HepG2 (cell line): ENCODE data around the gene FBLN5. TPM values are rescaled to one million over a fixed set of nuclear protein-coding genes. Genes with fewer than 3 reads are reported as not detected.

ENCODE experiments used
- ATAC-seq: fragments of 200-7000 bp; cut with Tn5 transposase; 3 replicates; pipeline ENCODE4 v1.9.1; 2020; ENCODE audit warnings: mild to moderate bottlenecking, moderate library complexity
- BruUV-seq: library from RNA; stranded (reverse); fragments of 400-500 nt; replicated peaks from 2 replicates; lab custom pipeline; 2021; lab: Mats Ljungman, UMichigan
- CTCF ChIA-PET: fragments of 300-600 bp; formaldehyde crosslinking; extraction: SDS; loops from one replicate; lab custom pipeline; 2021; ENCODE audit warnings: low total read pairs, inconsistent platforms, low intra/inter-chr PET ratio; lab: Yijun Ruan, JAX
- POLR2A ChIA-PET: fragments of 350-600 bp; sonication (Branson Sonifier 250); formaldehyde crosslinking; loops from one replicate; lab custom pipeline; 2020; ENCODE audit warnings: antibody characterized with exemption, inconsistent platforms; lab: Yijun Ruan, JAX
- DNase-seq: peaks from one replicate; pipeline ENCODE4 v3.0.0-alpha.2; 2015; ENCODE audit warnings: low spot score
- FAIRE-seq: peaks from 3 replicates; lab custom pipeline; 2011; peaks lifted over from hg19 to GRCh38; lab: Jason Lieb, UNC
- H2AFZ ChIP-seq: one replicate; pipeline ENCODE4 v1.6.1; 2011; ENCODE audit warnings: low read length, inconsistent platforms
- H3K27ac ChIP-seq: fragments of 300-600 bp; 3 replicates; pipeline ENCODE4 v1.8.0; 2011; ENCODE audit warnings: mixed run types, mild to moderate bottlenecking, mixed read lengths, low read length, inconsistent platforms; ENCODE audit not compliant: insufficient read depth; ENCODE audit errors: extremely low read length
- H3K27me3 ChIP-seq, 2 experiments: fragments of 200-600 bp in 1 of 2; 2 replicates in 1 of 2; 3 replicates in 1 of 2; pipeline versions ENCODE4 v1.6.0 to v1.8.0; 2011; ENCODE audit warnings: low read length in 2 of 2, mild to moderate bottlenecking in 2 of 2, moderate library complexity in 2 of 2, inconsistent platforms in 1 of 2; ENCODE audit not compliant: insufficient read depth in 2 of 2, control insufficient read depth in 1 of 2
- H3K36me3 ChIP-seq, 2 experiments: fragments of 200-600 bp in 1 of 2; replicated peaks in 1 of 2; 2 replicates in 1 of 2; 3 replicates in 1 of 2; pipeline versions ENCODE4 v1.5.1 to v1.8.0; 2011; ENCODE audit warnings: low read length in 2 of 2, inconsistent platforms in 1 of 2; ENCODE audit not compliant: insufficient read depth in 2 of 2, control insufficient read depth in 1 of 2
- H3K4me1 ChIP-seq: 2 replicates; pipeline ENCODE4 v1.5.1; 2012; ENCODE audit warnings: low read length, inconsistent platforms; ENCODE audit not compliant: insufficient read depth
- H3K4me2 ChIP-seq: 2 replicates; pipeline ENCODE4 v1.6.0; 2011; ENCODE audit warnings: low read depth, low read length, inconsistent platforms
- H3K4me3 ChIP-seq, 3 experiments: fragments of 200-600 bp in 1 of 3; sonication (generic), shearing (Covaris generic) in 1 of 3; replicated peaks in 1 of 3; 2 replicates each; pipeline ENCODE4 v1.5.1; 2011 to 2016; ENCODE audit warnings: low read length in 3 of 3, inconsistent platforms in 2 of 3, low read depth in 2 of 3, mild to moderate bottlenecking in 2 of 3, control low read depth in 1 of 3, mixed read lengths in 1 of 3; ENCODE audit not compliant: insufficient read depth in 1 of 3
- H3K79me2 ChIP-seq: one replicate; pipeline ENCODE4 v1.6.1; 2011; ENCODE audit warnings: low read length, inconsistent platforms; ENCODE audit not compliant: insufficient read depth
- H3K9ac ChIP-seq: 2 replicates; pipeline ENCODE4 v1.6.0; 2011; ENCODE audit warnings: mild to moderate bottlenecking, low read depth, low read length, inconsistent platforms; ENCODE audit not compliant: insufficient read depth
- H3K9me3 ChIP-seq: 2 replicates; pipeline ENCODE4 v1.5.1; 2012; ENCODE audit warnings: mild to moderate bottlenecking, low read length
- H4K20me1 ChIP-seq: 2 replicates; pipeline ENCODE4 v1.6.0; 2011; ENCODE audit warnings: inconsistent platforms, mild to moderate bottlenecking, low read length, moderate library complexity; ENCODE audit not compliant: insufficient read depth
- SP1 ChIP-seq, 2 experiments: fragments of 450-650 bp in 1 of 2; sonication (generic) in 1 of 2; formaldehyde crosslinking in 1 of 2; IDR thresholded peaks; 2 replicates each; pipeline versions ENCODE4 v1.4.0 to v1.6.1; 2016 to 2020; ENCODE audit warnings: missing genetic modification reagents in 1 of 2
- ZNF766 ChIP-seq: sonication (generic); formaldehyde crosslinking; IDR thresholded peaks from 2 replicates; pipeline ENCODE4 v1.5.0; 2020; ENCODE audit warnings: missing genetic modification reagents, borderline replicate concordance
- WGBS: methylation state at CpG from one replicate; pipeline ENCODE4 v1.1.6; 2017; ENCODE audit warnings: low lambda C conversion rate; 5-methylcytosine and 5-hydroxymethylcytosine counted together
- in situ Hi-C: cut with HindIII; loops from 2 replicates; pipeline ENCODE4 v1.10.0; 2017; ENCODE audit warnings: low pct_unique_long_range_greater_than_20kb; ENCODE audit not compliant: extremely low pct_ligation_motif_present
- intact Hi-C: fragments of 100-400 bp; cut with micrococcal nuclease; formaldehyde crosslinking; loops from one replicate; pipeline ENCODE4 v1.10.0; 2022; ENCODE audit not compliant: unreplicated experiment
- polyA plus RNA-seq, 8 experiments: library from polyadenylated mRNA; depleted of rRNA in 3 of 8; stranded (reverse) in 7 of 8; unstranded in 1 of 8; fragments of >200 nt; fragmentation: Illumina TruSeq in 4 of 8; extraction: Trizol in 4 of 8; gene quantifications; 2 replicates each; pipeline versions ENCODE4 v1.2.1 to v1.2.3, GENCODE V29; 2011 to 2016; ENCODE audit warnings: low read depth in 4 of 8, missing spikeins in 1 of 8, mixed read lengths in 1 of 8; ENCODE audit not compliant: insufficient read depth in 1 of 8
- total RNA-seq, 5 experiments: library from RNA; depleted of rRNA; stranded (reverse); fragments of >200 nt; fragmentation: Illumina TruSeq; extraction: Trizol; gene quantifications; 2 replicates each; pipeline ENCODE4 v1.2.3, GENCODE V29; 2016; ENCODE audit warnings: low read depth in 1 of 5
- TF ChIP-seq, protein P1 (sequence below), 2 experiments: sonication (generic) in 1 of 2; formaldehyde crosslinking in 1 of 2; IDR thresholded peaks; 2 replicates each; pipeline versions ENCODE4 v1.6.1 to v1.9.0; 2014 to 2022; ENCODE audit warnings: antibody characterized with exemption in 1 of 2, borderline replicate concordance in 1 of 2, inconsistent platforms in 1 of 2, low read depth in 1 of 2, missing genetic modification reagents in 1 of 2
- TF ChIP-seq, protein P2 (sequence below): sonication (generic); formaldehyde crosslinking; IDR thresholded peaks from 2 replicates; pipeline ENCODE4 v1.9.0; 2021; ENCODE audit warnings: missing genetic modification reagents, borderline replicate concordance

The FBLN5 gene
- total and polyA plus RNA-seq, 2 of the 13 experiments (the other 11 are each of a cell fraction or from before 2014, with no cell fraction given) = 0.38 to 0.77 TPM

DNA sequence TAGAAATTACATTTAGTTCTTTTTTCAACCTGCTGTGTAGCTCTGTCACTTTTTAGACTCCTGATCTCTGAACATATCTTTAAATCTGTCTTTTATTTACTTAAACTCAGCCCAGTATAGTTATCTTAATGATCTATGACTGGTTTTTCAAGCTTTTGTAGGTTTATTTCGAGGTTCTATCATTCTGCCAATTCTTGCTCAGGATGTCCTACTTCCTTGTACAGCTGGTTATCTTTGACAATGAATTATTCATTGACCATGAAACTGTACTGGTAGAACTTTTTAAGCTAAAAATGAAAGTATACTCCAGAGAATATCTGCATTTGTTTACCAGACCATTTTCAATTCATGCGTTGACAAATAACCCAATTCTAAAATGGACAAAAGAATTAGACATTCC, 118.0 kb downstream of the FBLN5 start:
- Histone ChIP-seq H2AFZ (no peak overlapping the region), H3K27me3 (peaks cover 0 to 4% of the 10 kb centered on the region in 2 experiments; a peak in 1 of 5 replicates), H4K20me1 (no peaks in the 10 kb centered on the region), H3K27ac (no peak overlapping the region), H3K9me3 (no peaks in the 10 kb centered on the region), H3K9ac (no peak overlapping the region), H3K4me2 (no peak overlapping the region), H3K4me1 (no peaks in the 10 kb centered on the region), H3K79me2 (no peaks in the 10 kb centered on the region), H3K36me3 (no peaks in the 10 kb centered on the region), H3K4me3 (no peak overlapping the region)
- intact Hi-C loops = no loop called here
- WGBS = 42% methylated on average over 2 of the region's 2 CpGs
- ChIA-PET POLR2A (no interaction called here), CTCF (no interaction called here)
- TF ChIP-seq SP1 (IDR thresholded peaks at IDR 0.05) = no peak
- TF ChIP-seq SP1 (CRISPR knock-in tag; IDR thresholded peaks at IDR 0.05) = no peak
- TF ChIP-seq, protein P1, sequence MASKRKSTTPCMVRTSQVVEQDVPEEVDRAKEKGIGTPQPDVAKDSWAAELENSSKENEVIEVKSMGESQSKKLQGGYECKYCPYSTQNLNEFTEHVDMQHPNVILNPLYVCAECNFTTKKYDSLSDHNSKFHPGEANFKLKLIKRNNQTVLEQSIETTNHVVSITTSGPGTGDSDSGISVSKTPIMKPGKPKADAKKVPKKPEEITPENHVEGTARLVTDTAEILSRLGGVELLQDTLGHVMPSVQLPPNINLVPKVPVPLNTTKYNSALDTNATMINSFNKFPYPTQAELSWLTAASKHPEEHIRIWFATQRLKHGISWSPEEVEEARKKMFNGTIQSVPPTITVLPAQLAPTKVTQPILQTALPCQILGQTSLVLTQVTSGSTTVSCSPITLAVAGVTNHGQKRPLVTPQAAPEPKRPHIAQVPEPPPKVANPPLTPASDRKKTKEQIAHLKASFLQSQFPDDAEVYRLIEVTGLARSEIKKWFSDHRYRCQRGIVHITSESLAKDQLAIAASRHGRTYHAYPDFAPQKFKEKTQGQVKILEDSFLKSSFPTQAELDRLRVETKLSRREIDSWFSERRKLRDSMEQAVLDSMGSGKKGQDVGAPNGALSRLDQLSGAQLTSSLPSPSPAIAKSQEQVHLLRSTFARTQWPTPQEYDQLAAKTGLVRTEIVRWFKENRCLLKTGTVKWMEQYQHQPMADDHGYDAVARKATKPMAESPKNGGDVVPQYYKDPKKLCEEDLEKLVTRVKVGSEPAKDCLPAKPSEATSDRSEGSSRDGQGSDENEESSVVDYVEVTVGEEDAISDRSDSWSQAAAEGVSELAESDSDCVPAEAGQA (IDR thresholded peaks at IDR 0.05; ENCODE audit: low read depth) = no peak
- TF ChIP-seq, protein P1 (CRISPR knock-in tag; IDR thresholded peaks at IDR 0.05; ENCODE audit: borderline replicate concordance) = no peak
- TF ChIP-seq, protein P2, sequence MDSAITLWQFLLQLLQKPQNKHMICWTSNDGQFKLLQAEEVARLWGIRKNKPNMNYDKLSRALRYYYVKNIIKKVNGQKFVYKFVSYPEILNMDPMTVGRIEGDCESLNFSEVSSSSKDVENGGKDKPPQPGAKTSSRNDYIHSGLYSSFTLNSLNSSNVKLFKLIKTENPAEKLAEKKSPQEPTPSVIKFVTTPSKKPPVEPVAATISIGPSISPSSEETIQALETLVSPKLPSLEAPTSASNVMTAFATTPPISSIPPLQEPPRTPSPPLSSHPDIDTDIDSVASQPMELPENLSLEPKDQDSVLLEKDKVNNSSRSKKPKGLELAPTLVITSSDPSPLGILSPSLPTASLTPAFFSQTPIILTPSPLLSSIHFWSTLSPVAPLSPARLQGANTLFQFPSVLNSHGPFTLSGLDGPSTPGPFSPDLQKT (CRISPR knock-in tag) = no peak
- no peak for TF ChIP-seq ZNF766 (CRISPR knock-in tag)
- no peak for FAIRE-seq
- BruUV-seq = no TSS peak
- DNase-seq = no peak
- in situ Hi-C loops = no loop called here
- no peak for ATAC-seq
